Measurements from ENCODE around the gene CRNKL1.

The CRNKL1 gene

GRCh38 chr20:20063941-20064702 lies 11.9 kb upstream of the CRNKL1 start:
- DNase-seq (ENCODE audit: low read depth in 2 of 2) = no peak

GRCh38 chr20:20060234-20060998 lies 8.2 kb upstream of the CRNKL1 start:
- DNase-seq (ENCODE audit: low read depth in 2 of 2) = no peak

GRCh38 chr20:20051767-20052073 lies 546 bp downstream of the CRNKL1 start:
- no peak for DNase-seq (ENCODE audit: low read depth in 2 of 2)

- DNase-seq (ENCODE audit: low read depth in 2 of 2) = no peak
These were observed 12.4 kb downstream of the CRNKL1 start for GRCh38 chr20:20039752-20040387.

GRCh38 chr20:20038586-20038985 lies 13.7 kb downstream of the CRNKL1 start:
- DNase-seq (ENCODE audit: low read depth in 2 of 2) = no peak

- no peak for DNase-seq (ENCODE audit: low read depth in 2 of 2)
These were observed 14.3 kb downstream of the CRNKL1 start for GRCh38 chr20:20037960-20038359.

GRCh38 chr20:20036756-20037155 lies 15.5 kb downstream of the CRNKL1 start:
- DNase-seq (ENCODE audit: low read depth in 2 of 2) = no peak

GRCh38 chr20:20034486-20034885 lies 17.8 kb downstream of the CRNKL1 start:
- no peak for DNase-seq (ENCODE audit: low read depth in 2 of 2)

- DNase-seq (ENCODE audit: low read depth in 2 of 2) = no peak
These were observed 20.5 kb downstream of the CRNKL1 start for GRCh38 chr20:20031790-20032189.

- DNase-seq (ENCODE audit: low read depth in 2 of 2) = no peak
These were observed 25.0 kb downstream of the CRNKL1 start for GRCh38 chr20:20027284-20027683.

- no peak for DNase-seq (ENCODE audit: low read depth in 2 of 2)
These were observed 27.3 kb downstream of the CRNKL1 start for GRCh38 chr20:20024942-20025341.

- no peak for DNase-seq (ENCODE audit: low read depth in 2 of 2)
These were observed 28.9 kb downstream of the CRNKL1 start for GRCh38 chr20:20023395-20023794.

- DNase-seq (ENCODE audit: low read depth in 2 of 2) = no peak
These were observed 29.8 kb downstream of the CRNKL1 start for GRCh38 chr20:20022498-20022897.

- no peak for DNase-seq (ENCODE audit: low read depth in 2 of 2)
These were observed 30.4 kb downstream of the CRNKL1 start for GRCh38 chr20:20021835-20022234.

- no peak for DNase-seq (ENCODE audit: low read depth in 2 of 2)
These were observed 31.4 kb downstream of the CRNKL1 start for GRCh38 chr20:20020908-20021307.

GRCh38 chr20:20019123-20019522 lies 33.1 kb downstream of the CRNKL1 start:
- no peak for DNase-seq (ENCODE audit: low read depth in 2 of 2)

GRCh38 chr20:20018366-20018765 lies 33.9 kb downstream of the CRNKL1 start:
- DNase-seq (ENCODE audit: low read depth in 2 of 2) = no peak

GRCh38 chr20:20017844-20018185 lies 34.5 kb downstream of the CRNKL1 start:
- DNase-seq (ENCODE audit: low read depth in 2 of 2) = no peak

- DNase-seq (ENCODE audit: low read depth in 2 of 2) = peak; percentile 86 to 87
These were observed 35.0 kb downstream of the CRNKL1 start, which contains the start of gene NAA20 for GRCh38 chr20:20017001-20017843. NAA20 (plus strand) TSS chr20:20017362; CDS start chr20:20017397, 35 bp downstream.

- no peak for DNase-seq (ENCODE audit: low read depth in 2 of 2)
These were observed 37.6 kb downstream of the CRNKL1 start for GRCh38 chr20:20014659-20015058.

GRCh38 chr20:20012541-20012940 lies 39.7 kb downstream of the CRNKL1 start:
- DNase-seq (ENCODE audit: low read depth in 2 of 2) = no peak

Data from stimulated activated CD4-positive, alpha-beta T cell treated with anti-CD3 and anti-CD28 coated beads, Interleukin-1b, Interleukin-23, amount 100 ng/mL, for 4 hours (primary cell).